ENCODE results near the gene CSDE1. TPM values are rescaled to one million over a fixed set of nuclear protein-coding genes. Genes with fewer than 3 reads are reported as not detected.

CSDE1 gene
- total RNA-seq, 4 donors from 2014 or later, result 879 to 1,224 (median 1,011) TPM

- no peak for TF ChIP-seq CTCF (IDR thresholded peaks at IDR 0.05)
- ATAC-seq (ENCODE audit: low FRiP score), result no peak
- no peak for DNase-seq (ENCODE audit: low spot score)
These were observed 32.6 kb downstream of the CSDE1 start for GRCh38 chr1:114725230-114725629.

- no peak for TF ChIP-seq CTCF (IDR thresholded peaks at IDR 0.05)
- DNase-seq (ENCODE audit: low spot score) (no peak), ATAC-seq (ENCODE audit: low FRiP score) (no peak)
These were observed 33.9 kb downstream of the CSDE1 start for GRCh38 chr1:114723915-114724314.

GRCh38 chr1:114723457-114723856 lies 34.3 kb downstream of the CSDE1 start:
- no peak for ATAC-seq (ENCODE audit: low FRiP score)

GRCh38 chr1:114720492-114720891 lies 37.3 kb downstream of the CSDE1 start:
- no peak for TF ChIP-seq CTCF (IDR thresholded peaks at IDR 0.05)
- DNase-seq (ENCODE audit: low spot score) (no peak), ATAC-seq (ENCODE audit: low FRiP score) (no peak)

More at GRCh38 chr1:114723457-114723856, 34.3 kb downstream of the CSDE1 start:
- TF ChIP-seq CTCF (IDR thresholded peaks at IDR 0.05), result no peak
- DNase-seq (ENCODE audit: low spot score), result no peak

GRCh38 chr1:114719424-114719787 lies 38.4 kb downstream of the CSDE1 start:
- DNase-seq (ENCODE audit: low spot score), result no peak
- no peak for TF ChIP-seq CTCF (IDR thresholded peaks at IDR 0.05)
- no peak for ATAC-seq (ENCODE audit: low FRiP score)

GRCh38 chr1:114718661-114719423 lies 38.9 kb downstream of the CSDE1 start:
- DNase-seq (ENCODE audit: low spot score) (no peak), ATAC-seq (ENCODE audit: low FRiP score) (no peak)
- TF ChIP-seq CTCF (IDR thresholded peaks at IDR 0.05), result no peak

Data from omental fat pad (tissue), 4 donors.